Peyer's patch (tissue), 4 donors: Measurements from ENCODE around the gene IL16. TPM values are rescaled to one million over a fixed set of nuclear protein-coding genes. Genes with fewer than 3 reads are reported as not detected.

ENCODE experiments used
- DNase-seq, 3 donors: peaks; one replicate each; pipeline ENCODE4 v3.0.0-alpha.2; 2017 to 2019
- H3K27ac ChIP-seq, 4 donors: fragments of 200-600 bp; sonication (generic); one replicate each; pipeline ENCODE4 v1.5.1; 2016 to 2019
- H3K27me3 ChIP-seq, 2 donors: fragments of 200-600 bp; sonication (generic); one replicate each; pipeline ENCODE4 v1.5.1; 2019
- H3K36me3 ChIP-seq, 3 donors: fragments of 200-600 bp; sonication (generic); one replicate each; pipeline ENCODE4 v1.5.1; 2016 to 2019
- H3K4me1 ChIP-seq, 4 donors: fragments of 200-600 bp; sonication (generic); one replicate each; pipeline ENCODE4 v1.5.1; 2016 to 2019
- H3K4me3 ChIP-seq, 4 donors: fragments of 200-600 bp; sonication (generic); 1 replicate in 3 of 4; 2 replicates in 1 of 4; pipeline ENCODE4 v1.5.1; 2016 to 2019; ENCODE audit warnings: mild to moderate bottlenecking in 1 of 4
- H3K9me3 ChIP-seq, 4 donors: fragments of 200-600 bp; sonication (generic); one replicate each; pipeline ENCODE4 v1.5.1; 2016 to 2019; ENCODE audit warnings: mild to moderate bottlenecking in 1 of 4
- POLR2A ChIP-seq, 2 donors: fragments of 450-650 bp; IDR thresholded peaks; one replicate each; pipeline ENCODE4 v1.5.1; 2017; ENCODE audit warnings: antibody characterized with exemption in 2 of 2, mild to moderate bottlenecking in 2 of 2, moderate library complexity in 2 of 2
- total RNA-seq, 4 donors: library from RNA; depleted of rRNA; stranded (reverse); fragments of >200 nt; gene quantifications; one replicate each; pipeline ENCODE4 v1.1.0, GENCODE V29; 2016
- TF ChIP-seq, protein P1 (sequence below), 6 experiments: fragments of 450-650 bp in 4 of 6; fragments of 200-600 bp in 2 of 6; sonication (generic) in 1 of 6; IDR thresholded peaks; one replicate each; pipeline ENCODE4 v1.5.1; 2017 to 2019; ENCODE audit warnings: antibody characterized with exemption in 6 of 6, mild to moderate bottlenecking in 3 of 6, moderate library complexity in 1 of 6

The IL16 gene
- total RNA-seq, 4 donors from 2014 or later = 6.3 to 115 (median 11.6) TPM

DNA sequence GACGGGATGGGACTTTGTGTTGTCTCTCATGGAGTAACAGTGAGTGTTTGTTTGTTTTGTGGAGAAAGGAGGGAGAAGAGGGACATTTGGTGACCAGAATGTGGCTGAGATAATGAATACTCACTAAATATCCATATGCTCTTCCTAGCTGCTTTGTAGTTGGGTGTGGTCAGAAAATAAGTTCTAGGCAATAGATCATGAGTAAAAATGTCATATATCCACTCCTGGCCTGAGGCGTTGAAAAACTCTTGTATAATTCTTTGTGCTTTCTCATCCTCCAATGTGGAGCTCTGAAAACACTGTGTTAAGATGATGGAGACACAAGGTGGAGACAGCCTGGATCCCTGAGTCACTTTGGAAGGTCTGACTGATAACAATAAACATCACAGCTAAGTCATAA is 28.0 kb upstream of the IL16 start:
- H3K9me3 ChIP-seq = no peaks in the 10 kb centered on the region
- no peak for DNase-seq
- H3K4me3 ChIP-seq = no peak overlapping the region
- H3K27ac ChIP-seq = no peak overlapping the region
- no peaks in the 10 kb centered on the region for H3K27me3 ChIP-seq
- H3K36me3 ChIP-seq = no peaks in the 10 kb centered on the region
- no peaks in the 10 kb centered on the region for H3K4me1 ChIP-seq
- TF ChIP-seq, protein P1, sequence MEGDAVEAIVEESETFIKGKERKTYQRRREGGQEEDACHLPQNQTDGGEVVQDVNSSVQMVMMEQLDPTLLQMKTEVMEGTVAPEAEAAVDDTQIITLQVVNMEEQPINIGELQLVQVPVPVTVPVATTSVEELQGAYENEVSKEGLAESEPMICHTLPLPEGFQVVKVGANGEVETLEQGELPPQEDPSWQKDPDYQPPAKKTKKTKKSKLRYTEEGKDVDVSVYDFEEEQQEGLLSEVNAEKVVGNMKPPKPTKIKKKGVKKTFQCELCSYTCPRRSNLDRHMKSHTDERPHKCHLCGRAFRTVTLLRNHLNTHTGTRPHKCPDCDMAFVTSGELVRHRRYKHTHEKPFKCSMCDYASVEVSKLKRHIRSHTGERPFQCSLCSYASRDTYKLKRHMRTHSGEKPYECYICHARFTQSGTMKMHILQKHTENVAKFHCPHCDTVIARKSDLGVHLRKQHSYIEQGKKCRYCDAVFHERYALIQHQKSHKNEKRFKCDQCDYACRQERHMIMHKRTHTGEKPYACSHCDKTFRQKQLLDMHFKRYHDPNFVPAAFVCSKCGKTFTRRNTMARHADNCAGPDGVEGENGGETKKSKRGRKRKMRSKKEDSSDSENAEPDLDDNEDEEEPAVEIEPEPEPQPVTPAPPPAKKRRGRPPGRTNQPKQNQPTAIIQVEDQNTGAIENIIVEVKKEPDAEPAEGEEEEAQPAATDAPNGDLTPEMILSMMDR (IDR thresholded peaks at IDR 0.05) = no peak
- no peak for TF ChIP-seq POLR2A (IDR thresholded peaks at IDR 0.05)

GRCh38 chr15:81170511-81170910 is 26.2 kb upstream of the IL16 start:
- TF ChIP-seq, protein P1 (IDR thresholded peaks at IDR 0.05) = no peak
- no peak for TF ChIP-seq POLR2A (IDR thresholded peaks at IDR 0.05)
- Histone ChIP-seq H3K36me3 (no peaks in the 10 kb centered on the region), H3K9me3 (no peaks in the 10 kb centered on the region), H3K27me3 (no peaks in the 10 kb centered on the region), H3K4me1 (no peaks in the 10 kb centered on the region), H3K4me3 (no peak overlapping the region), H3K27ac (no peak overlapping the region)
- DNase-seq = no peak

GRCh38 chr15:81171286-81171685 is 25.4 kb upstream of the IL16 start:
- Histone ChIP-seq H3K36me3 (no peaks in the 10 kb centered on the region), H3K27me3 (no peaks in the 10 kb centered on the region), H3K4me1 (no peaks in the 10 kb centered on the region), H3K9me3 (no peaks in the 10 kb centered on the region), H3K27ac (no peak overlapping the region), H3K4me3 (no peak overlapping the region)
- no peak for DNase-seq
- TF ChIP-seq, protein P1 (IDR thresholded peaks at IDR 0.05) = no peak
- no peak for TF ChIP-seq POLR2A (IDR thresholded peaks at IDR 0.05)

- Histone ChIP-seq H3K27ac (no peak overlapping the region), H3K9me3 (no peaks in the 10 kb centered on the region), H3K27me3 (no peaks in the 10 kb centered on the region), H3K4me1 (no peaks in the 10 kb centered on the region), H3K36me3 (no peaks in the 10 kb centered on the region), H3K4me3 (no peak overlapping the region)
- TF ChIP-seq, protein P1 (IDR thresholded peaks at IDR 0.05) = no peak
- no peak for TF ChIP-seq POLR2A (IDR thresholded peaks at IDR 0.05)
- DNase-seq = no peak
Measured at GRCh38 chr15:81174125-81174791, 22.4 kb upstream of the IL16 start.

DNA sequence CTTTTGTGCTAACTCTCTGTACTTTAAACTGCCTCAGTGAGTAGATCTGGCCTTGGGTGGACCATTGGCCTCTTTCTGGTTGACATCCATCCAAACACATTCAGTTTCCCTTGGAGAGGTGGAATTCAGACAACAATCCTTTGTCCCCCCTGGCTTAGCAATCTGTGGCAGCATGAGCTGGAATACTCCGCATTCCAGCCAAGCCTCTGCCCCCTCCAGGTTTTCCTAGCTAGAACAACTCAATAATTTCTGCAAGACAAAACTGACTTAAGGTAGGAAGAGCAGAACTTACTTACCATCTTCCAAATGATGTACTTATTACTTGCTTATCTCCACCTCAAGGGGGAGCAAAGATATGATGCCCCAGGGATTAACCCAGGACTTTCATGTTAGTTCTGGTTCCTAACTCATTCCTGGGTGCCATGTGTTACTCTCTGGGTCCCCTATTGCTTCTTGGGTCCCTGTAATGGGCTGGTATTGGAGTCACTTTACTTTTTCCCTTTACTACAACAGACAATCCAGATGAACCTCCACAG is 21.8 kb upstream of the IL16 start:
- no peak for TF ChIP-seq POLR2A (IDR thresholded peaks at IDR 0.05)
- TF ChIP-seq, protein P1 (IDR thresholded peaks at IDR 0.05) = no peak
- H3K4me3 ChIP-seq = no peak overlapping the region
- H3K4me1 ChIP-seq = no peaks in the 10 kb centered on the region
- no peak for DNase-seq
- no peaks in the 10 kb centered on the region for H3K36me3 ChIP-seq
- no peak overlapping the region for H3K27ac ChIP-seq
- H3K27me3 ChIP-seq = no peaks in the 10 kb centered on the region
- H3K9me3 ChIP-seq = no peaks in the 10 kb centered on the region
